GM21786 (cell line): ENCODE results near the gene PRICKLE4.
"Not testable (repeated sequence)": the region's sequence is repeated elsewhere in the genome, so short reads cannot be mapped to it uniquely, and the experiment has no call there.

Experiments used
- ATAC-seq: cut with Tn5 transposase; IDR thresholded peaks from one replicate; pipeline ENCODE4 v1.9.1; 2021; ENCODE audit not compliant: unreplicated experiment

The PRICKLE4 gene

DNA sequence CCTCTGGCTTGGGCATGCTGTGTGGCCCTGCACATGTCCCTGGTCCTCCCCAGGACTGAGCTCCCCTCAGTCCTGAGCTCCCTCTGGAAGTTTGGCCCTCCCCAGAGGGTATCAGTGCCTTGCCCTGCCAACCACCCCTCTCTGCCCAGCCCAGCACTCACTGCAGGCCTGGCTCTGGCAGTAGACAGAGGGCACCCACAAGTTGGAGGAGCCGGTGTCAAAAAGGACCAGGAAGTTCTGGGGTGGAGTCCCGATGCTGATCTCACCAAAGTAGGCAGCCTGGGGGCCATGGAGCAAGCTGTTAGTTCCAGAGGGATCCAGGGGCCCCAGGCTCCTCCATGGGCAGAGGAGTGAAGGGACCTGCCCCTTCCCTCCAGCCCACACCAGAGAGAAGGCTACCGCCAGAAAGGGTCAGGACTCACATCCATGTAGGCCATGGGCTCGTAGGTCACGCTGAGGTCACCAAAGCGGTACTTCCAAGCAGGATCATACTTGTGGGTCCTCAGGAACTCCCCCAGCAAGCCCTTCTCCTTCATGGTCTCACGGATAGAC, 36.3 kb upstream of the PRICKLE4 start:
- ATAC-seq: no peak

DNA sequence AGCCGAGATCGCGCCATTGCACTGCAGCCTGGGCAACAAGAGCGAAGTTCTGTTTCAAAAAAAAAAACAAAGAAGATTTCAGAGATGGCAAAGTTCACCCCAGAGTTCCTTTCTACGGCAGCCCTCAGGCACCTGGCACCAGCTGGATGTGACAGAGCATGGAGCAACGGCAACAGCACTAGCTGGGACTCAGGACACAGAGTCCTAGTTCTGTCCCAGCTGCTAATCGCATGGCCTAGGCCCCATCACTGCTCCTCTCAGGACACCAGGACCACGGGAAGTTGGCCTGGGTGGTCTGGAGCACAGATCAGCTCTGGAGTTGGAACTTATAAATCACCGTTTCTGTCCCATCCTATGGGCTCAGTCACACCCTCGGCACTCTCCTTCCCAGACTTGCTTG, 34.5 kb upstream of the PRICKLE4 start:
- no peak for ATAC-seq

DNA sequence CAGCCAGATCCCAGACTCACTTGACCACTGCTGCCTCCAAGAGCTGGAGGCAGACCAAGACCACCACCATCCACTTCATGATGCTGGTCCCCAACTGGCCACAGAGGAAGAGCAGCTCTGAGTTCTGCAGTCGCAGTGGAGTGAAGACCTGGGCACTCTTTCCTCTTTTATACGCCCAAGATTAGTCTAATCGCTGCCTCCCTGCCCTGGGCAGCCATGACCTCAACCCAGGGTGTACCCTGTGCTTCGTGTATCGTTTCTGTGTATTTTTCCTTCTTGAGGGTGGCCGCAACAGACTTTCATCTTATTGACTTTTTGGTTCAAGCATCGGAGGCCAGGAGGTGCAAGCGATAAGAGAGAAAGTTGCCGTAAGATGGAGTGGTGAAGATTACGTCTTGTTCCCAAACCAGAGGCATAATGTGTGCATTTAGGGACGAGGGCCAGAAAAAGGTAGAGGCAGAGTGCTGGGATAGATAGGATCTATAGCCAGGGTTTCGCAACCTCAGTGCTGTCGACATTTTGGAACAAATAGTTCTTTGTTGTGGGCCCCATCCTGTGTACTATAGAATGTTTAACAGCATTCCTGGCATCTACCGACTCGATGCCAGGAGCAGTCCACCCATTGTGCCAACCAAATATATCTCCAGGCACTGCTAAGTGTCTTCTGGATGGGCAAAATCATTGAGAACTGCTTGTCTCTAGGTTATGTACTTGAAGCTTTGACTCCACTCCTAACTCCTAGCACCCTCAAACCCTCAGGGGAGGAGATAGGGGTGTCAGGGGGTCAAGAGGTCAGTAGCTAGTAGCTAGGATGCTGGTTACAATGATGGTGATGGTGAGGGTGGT, 33.1 kb upstream of the PRICKLE4 start, which contains the start of gene PGC:
PGC (minus strand) TSS at position 142 of the 846 bp plus-strand sequence; CDS start at position 79, 63 bp downstream.
- no peak for ATAC-seq

- no peak for ATAC-seq
Measured at GRCh38 chr6:41748102-41748477, 32.5 kb upstream of the PRICKLE4 start.

DNA sequence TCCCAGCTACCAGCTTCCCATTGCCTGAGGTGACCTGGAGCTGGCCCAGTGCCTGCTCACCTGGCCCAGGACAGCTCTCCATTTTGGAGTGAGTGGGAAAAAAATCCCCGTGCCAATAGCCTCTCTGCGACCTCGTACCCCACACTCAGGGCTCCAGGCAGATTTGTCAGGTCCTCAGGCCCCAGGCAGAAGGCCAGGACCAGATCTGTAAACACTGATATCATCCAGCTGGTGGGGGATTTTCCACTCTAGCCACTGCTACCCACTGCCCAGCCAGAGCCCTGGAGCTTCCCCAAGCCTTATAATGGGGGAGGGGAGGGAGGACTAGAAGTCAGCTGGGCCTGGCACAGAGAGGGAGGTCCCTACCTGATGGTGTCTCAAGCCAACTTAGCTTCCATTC, 32.0 kb upstream of the PRICKLE4 start:
- no peak for ATAC-seq

DNA sequence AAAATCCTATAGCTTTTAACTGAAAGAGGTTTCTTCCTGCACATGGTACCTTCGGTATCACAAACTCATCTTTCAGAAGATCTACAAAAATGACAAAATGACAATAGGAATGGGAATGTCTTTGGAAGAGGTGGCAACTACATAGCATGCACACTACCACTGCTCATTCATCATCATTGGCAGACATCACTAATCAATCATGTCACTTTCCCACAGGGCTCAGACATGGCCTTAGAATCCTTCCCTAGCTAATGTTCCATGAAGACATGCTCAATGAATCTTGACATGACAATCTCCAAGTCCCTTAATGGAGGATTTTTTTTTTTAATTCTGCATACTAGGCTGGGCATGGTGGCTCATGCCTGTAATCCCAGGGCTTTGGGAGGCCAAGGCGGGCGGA, 30.2 kb upstream of the PRICKLE4 start:
- ATAC-seq: no peak

- no peak for ATAC-seq
Measured at GRCh38 chr6:41755895-41756294, 24.7 kb upstream of the PRICKLE4 start.

DNA sequence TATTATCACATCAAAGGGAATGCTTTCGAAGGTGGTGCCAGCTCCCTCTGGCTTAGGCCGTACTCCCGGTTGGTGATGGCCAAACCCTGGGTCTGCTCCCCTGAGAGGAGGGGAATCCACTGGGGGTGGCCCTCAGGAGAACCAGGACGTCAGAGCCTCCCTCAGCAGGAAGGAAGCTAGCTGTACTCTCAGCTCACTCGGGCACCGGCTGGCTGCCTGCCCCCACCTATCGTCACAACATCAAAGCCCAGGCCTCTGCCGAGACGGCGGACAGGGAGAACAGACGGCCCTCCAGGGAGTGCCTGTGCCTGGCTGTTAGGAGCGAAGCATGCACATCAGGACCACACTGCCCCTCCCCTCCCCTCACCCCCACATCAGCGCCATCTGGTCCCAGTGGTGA, 24.2 kb upstream of the PRICKLE4 start:
- ATAC-seq: no peak

- ATAC-seq: no peak
Measured at GRCh38 chr6:41757271-41757670, 23.3 kb upstream of the PRICKLE4 start.

DNA sequence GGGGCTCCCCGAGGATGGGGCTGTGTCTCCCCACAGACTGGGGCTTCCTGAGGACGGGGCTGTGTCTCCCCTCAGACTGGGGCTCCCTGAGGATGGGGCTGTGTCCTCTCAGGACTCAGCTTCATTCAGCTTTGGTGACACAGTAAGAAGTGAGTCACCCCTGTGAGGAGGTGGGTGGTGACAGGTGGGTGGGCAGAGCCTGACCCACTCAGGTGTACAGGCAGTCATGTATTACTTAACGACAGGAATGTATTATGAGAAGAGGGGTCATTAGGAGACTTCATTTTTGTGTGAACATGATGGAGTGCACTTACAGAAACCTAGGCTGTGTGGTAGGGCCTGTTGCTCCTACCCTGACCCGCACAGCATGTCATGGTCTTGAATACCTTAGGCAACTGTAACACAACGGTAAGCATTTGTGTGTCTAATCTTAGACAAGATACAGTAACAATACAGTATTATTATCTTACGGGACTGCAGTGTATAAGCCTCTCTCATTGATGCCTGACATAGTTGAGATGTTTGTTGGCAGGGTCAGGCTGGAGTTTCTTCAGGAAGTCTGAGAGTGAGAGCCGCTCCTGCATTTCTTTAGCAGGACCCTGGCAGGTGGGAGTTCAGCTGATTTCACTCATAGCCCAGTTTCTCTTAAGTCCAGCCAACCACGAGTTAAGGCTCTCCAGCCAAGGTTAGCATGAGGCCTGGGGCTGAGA, 22.5 kb upstream of the PRICKLE4 start:
- no peak for ATAC-seq

DNA sequence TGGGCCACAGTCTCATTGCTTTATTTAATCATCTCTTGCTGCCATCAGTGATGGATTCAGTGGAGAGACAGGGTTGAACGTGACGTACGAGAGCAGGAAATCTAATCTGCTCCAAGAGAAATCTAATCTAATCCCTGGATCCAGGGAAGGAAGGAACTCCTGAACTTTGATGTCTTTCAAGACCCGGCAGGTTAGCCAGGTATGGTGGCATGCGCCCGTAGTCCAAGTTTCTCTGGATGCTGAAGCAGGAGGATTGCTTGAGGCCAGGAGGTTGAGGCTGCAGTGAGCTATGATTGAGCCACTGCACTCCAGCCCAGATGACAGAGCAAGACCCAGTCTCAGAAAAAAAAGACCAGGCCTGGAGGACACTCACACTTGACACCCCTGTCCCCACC, 21.9 kb upstream of the PRICKLE4 start:
- ATAC-seq: no peak

GRCh38 chr6:41759106-41759904, 21.3 kb upstream of the PRICKLE4 start:
- ATAC-seq: no peak

GRCh38 chr6:41759905-41760579, 20.5 kb upstream of the PRICKLE4 start:
- ATAC-seq: no peak

GRCh38 chr6:41763470-41763869, 17.1 kb upstream of the PRICKLE4 start:
- no peak for ATAC-seq

DNA sequence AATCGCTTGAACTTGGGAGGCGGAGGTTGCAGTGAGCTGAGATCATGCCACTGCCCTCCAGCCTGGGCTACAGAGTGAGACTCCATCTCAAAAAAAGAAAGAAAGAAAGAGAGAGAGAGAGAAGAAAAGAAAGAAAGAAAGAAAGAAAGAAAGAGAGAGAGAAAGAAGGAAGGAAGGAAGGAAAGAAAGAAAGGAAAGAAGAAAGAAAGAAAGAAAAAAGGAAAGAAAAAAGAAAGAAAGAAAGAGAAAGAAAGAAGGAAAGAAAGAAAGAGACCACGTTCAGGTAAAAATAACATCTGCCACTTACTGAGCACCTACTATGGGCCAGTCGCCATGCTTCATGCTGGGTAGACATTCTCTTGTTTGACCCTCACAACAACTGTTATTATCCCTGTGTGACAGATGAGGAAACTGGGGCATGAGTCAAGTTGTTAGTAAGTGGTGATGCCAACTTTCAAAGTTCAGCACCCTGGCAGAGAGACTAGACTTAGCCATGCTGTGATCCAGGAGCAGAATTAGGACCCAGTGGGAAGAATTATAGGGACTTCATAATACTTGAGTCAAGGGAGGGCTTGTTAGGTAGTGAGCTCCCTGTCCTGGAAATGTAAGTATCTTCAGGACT, 14.4 kb upstream of the PRICKLE4 start:
- ATAC-seq: not testable (repeated sequence)

DNA sequence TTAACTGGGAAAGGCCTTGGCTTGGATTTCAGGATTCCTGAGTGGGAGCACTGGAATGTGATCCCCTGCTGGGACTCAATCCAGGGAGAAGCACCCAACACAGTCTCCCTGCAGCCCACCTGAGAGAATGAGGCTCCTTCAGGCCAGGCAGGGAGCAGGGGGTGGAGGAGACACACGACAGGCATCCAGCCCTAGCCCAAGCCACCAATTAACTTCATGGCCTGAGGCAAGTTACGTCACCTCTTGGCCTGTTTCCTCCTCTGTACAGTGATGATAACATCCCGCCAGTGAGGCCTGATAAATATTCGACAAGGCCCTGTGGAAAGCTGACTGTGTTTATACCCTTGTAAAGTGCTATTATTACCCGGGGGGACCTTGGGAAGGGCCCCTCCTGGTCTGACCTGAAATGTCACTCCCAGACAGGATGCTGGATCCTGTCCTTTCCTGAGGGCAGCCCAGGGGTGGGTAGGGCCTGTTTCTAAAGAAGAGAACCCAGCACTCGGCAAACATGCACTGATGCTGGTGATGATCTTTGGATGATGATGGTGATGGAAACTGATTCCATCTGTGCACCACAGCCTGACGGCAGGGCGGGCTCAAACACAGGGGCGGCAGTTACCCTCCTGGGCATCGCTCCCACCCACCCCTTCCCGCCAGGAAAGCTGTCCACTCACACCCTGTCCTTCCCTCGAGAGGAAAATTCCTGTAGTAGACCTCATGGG, 13.3 kb upstream of the PRICKLE4 start:
- no peak for ATAC-seq

DNA sequence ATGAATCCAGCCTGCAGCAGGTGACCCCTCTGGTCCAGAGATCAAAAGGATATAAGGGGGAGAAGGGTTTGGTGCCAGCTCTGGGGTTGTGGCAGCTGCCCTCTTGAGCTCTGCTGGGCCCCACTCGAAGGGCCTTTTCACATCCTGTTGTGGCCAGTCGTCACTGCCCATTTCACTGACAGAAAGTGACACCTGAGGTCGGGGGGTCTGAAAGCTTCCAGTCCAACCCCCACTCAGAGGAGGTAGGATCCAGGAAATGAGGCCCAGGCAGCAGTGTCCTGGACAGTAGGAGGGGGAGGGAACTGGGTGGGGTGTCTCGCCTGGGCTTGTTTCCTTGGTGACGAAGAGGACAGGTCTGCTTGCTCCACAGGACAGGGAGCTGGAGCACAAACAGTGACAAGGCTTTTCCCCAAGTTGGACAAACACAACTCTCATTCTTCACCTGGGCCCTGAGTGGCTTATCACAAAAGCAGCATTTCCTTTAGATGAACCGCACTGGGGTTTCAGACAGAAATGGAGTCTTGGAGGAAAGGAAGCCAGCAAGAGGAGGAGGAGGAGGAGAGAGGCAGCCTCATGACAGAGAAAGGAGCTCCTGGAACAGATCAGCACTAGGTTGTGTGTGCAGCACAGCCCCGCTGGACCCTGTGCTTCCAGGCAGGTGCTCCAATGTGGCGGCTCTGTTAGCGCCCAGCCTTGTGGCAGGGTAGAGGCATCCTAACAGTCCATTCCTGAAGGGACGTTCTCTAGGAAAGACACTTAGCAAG, 11.9 kb upstream of the PRICKLE4 start:
- ATAC-seq: no peak

GRCh38 chr6:41769376-41769775, 11.2 kb upstream of the PRICKLE4 start:
- no peak for ATAC-seq
